Type B pancreatic cell (in vitro differentiated cells): Measurements from ENCODE around the gene APOBEC3H. TPM values are rescaled to one million over a fixed set of nuclear protein-coding genes. Genes with fewer than 3 reads are reported as not detected.

Experiments
- DNase-seq: peaks from one replicate; pipeline ENCODE4 v3.0.0; 2021; ENCODE audit warnings: mixed read lengths; ENCODE audit not compliant: unreplicated experiment; ENCODE audit errors: extremely low spot score
- H3K27ac Mint-ChIP-seq: 2 replicates; pipeline ENCODE4 v1.8.0; 2021; ENCODE audit warnings: mild to moderate bottlenecking, mixed read lengths
- H3K27me3 Mint-ChIP-seq: 2 replicates; pipeline ENCODE4 v1.8.0; 2021; ENCODE audit warnings: mixed read lengths
- H3K36me3 Mint-ChIP-seq: 2 replicates; pipeline ENCODE4 v1.8.0; 2021; ENCODE audit warnings: mixed read lengths
- H3K4me1 Mint-ChIP-seq: one replicate; pipeline ENCODE4 v1.8.0; 2021; ENCODE audit warnings: mixed read lengths; ENCODE audit not compliant: unreplicated experiment
- H3K4me3 Mint-ChIP-seq: 2 replicates; pipeline ENCODE4 v1.8.0; 2021; ENCODE audit warnings: mild to moderate bottlenecking, mixed read lengths
- H3K9me3 Mint-ChIP-seq: 2 replicates; pipeline ENCODE4 v1.8.0; 2021; ENCODE audit warnings: mixed read lengths
- total RNA-seq: library from RNA; stranded (reverse); gene quantifications from 2 replicates; pipeline ENCODE4 v1.2.1, GENCODE V29; 2021; ENCODE audit warnings: low replicate concordance
- TF ChIP-seq, protein P1 (sequence below): fragments of 200-600 bp; sonication (generic); conservative IDR thresholded peaks from 2 replicates; pipeline ENCODE4 v1.5.0; 2021; ENCODE audit warnings: antibody characterized with exemption, mild to moderate bottlenecking

APOBEC3H gene
- total RNA-seq, 1 donor from 2014 or later = 0.63 TPM

GRCh38 chr22:39153220-39153717, 56.2 kb downstream of the APOBEC3H start:
- peak; percentile 68 for DNase-seq

More at GRCh38 chr22:39153220-39153717, 56.2 kb downstream of the APOBEC3H start:
- peak overlapping the region; percentile 86 for H3K4me3 Mint-ChIP-seq
- H3K9me3 Mint-ChIP-seq = no peaks in the 10 kb centered on the region
- peaks cover 10% of the 10 kb centered on the region for H3K4me1 Mint-ChIP-seq
- peak overlapping the region; percentile 76 for H3K27ac Mint-ChIP-seq
- TF ChIP-seq, protein P1, sequence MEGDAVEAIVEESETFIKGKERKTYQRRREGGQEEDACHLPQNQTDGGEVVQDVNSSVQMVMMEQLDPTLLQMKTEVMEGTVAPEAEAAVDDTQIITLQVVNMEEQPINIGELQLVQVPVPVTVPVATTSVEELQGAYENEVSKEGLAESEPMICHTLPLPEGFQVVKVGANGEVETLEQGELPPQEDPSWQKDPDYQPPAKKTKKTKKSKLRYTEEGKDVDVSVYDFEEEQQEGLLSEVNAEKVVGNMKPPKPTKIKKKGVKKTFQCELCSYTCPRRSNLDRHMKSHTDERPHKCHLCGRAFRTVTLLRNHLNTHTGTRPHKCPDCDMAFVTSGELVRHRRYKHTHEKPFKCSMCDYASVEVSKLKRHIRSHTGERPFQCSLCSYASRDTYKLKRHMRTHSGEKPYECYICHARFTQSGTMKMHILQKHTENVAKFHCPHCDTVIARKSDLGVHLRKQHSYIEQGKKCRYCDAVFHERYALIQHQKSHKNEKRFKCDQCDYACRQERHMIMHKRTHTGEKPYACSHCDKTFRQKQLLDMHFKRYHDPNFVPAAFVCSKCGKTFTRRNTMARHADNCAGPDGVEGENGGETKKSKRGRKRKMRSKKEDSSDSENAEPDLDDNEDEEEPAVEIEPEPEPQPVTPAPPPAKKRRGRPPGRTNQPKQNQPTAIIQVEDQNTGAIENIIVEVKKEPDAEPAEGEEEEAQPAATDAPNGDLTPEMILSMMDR = no peak
- H3K36me3 Mint-ChIP-seq = no peaks in the 10 kb centered on the region
- peaks cover 48% of the 10 kb centered on the region for H3K27me3 Mint-ChIP-seq

Other genes starting within 250 kb of the APOBEC3H start
- 93.5 and 116 TPM in 2 replicates for gene CBX6, start 225.0 kb upstream of the APOBEC3H start, total RNA-seq
- gene APOBEC3A, start 139.6 kb upstream of the APOBEC3H start, total RNA-seq = 0.67 and 1.6 TPM in 2 replicates
- gene APOBEC3B, start 114.9 kb upstream of the APOBEC3H start, total RNA-seq = 6.7 and 7.1 TPM in 2 replicates
- gene APOBEC3C, start 83.0 kb upstream of the APOBEC3H start, total RNA-seq = 26.0 and 55.3 TPM in 2 replicates
- gene APOBEC3D, start 76.1 kb upstream of the APOBEC3H start, total RNA-seq = 3.9 and 6.9 TPM in 2 replicates
- gene APOBEC3F, start 56.4 kb upstream of the APOBEC3H start, total RNA-seq = 14.9 and 18.9 TPM in 2 replicates
- 5.6 and 8.0 TPM in 2 replicates for gene APOBEC3G, start 20.0 kb upstream of the APOBEC3H start, total RNA-seq
- 4.8 and 5.0 TPM in 2 replicates for gene CBX7, start 55.4 kb downstream of the APOBEC3H start, total RNA-seq
- gene PDGFB, start 147.7 kb downstream of the APOBEC3H start, total RNA-seq = 2.9 and 5.1 TPM in 2 replicates
- 2,337 and 2,431 TPM in 2 replicates for gene RPL3, start 222.4 kb downstream of the APOBEC3H start, total RNA-seq